GOT3 (cell line): ENCODE measurements around the gene RBM24.
"Not testable (repeated sequence)": the region's sequence is repeated elsewhere in the genome, so short reads cannot be mapped to it uniquely, and the experiment has no call there.

Experiments
- DNase-seq: peaks from one replicate; lab custom pipeline; 2025; ENCODE audit warnings: mixed read lengths; lab: John Stamatoyannopoulos, UW

Gene RBM24

DNA sequence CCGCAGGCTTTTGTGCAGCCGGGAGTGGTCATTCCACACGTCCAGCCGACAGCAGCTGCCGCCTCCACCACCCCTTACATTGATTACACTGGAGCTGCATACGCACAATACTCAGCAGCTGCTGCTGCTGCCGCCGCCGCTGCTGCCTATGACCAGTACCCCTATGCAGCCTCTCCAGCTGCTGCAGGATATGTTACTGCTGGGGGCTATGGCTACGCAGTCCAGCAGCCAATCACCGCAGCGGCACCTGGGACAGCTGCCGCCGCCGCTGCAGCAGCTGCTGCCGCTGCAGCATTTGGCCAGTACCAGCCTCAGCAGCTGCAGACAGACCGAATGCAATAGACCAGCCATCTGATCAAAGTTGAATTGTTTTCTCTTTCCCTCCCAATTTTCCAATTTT lies 10.6 kb downstream of the RBM24 start:
- no peak for DNase-seq

- no peak for DNase-seq
Measured at GRCh38 chr6:17292600-17293133, 11.5 kb downstream of the RBM24 start.

DNA sequence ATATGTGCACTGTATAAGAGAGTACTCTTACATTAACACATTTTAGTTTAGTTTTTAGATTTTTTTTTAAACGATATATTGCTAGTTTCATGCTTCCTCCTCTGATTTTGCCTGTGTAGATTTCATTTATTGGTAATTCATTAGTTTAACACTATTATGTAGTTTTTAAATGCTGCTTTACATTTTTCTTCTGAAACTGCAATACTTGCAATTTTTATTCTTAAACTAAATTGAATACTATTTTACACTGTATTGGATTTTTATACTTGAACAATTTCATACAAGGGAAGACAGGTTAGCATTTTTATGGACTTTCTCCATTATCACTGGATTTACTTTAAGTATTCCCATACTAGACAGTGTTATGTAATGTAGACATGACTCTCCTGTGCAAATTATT lies 12.2 kb downstream of the RBM24 start:
- no peak for DNase-seq

GRCh38 chr6:17297271-17298080 lies 16.3 kb downstream of the RBM24 start:
- DNase-seq: no peak

DNA sequence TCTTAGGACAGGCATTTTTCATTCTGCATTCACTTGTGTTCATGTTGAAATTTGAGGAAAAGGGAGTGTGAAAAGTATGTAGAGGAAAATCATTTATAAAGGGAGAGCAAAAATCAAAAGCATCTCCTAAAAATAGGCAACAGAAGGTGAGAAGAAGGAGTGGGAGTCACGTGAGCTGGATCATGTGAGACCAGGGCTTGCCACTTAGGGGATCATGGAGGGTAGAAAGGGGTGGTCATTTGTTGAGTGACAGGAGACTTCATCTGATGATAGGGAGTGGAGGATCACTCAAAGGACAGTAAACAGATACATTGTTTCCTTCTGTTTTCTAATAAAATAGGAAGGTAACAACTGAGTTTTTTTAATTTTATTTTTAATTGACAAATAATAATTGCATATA lies 17.1 kb downstream of the RBM24 start:
- no peak for DNase-seq

DNA sequence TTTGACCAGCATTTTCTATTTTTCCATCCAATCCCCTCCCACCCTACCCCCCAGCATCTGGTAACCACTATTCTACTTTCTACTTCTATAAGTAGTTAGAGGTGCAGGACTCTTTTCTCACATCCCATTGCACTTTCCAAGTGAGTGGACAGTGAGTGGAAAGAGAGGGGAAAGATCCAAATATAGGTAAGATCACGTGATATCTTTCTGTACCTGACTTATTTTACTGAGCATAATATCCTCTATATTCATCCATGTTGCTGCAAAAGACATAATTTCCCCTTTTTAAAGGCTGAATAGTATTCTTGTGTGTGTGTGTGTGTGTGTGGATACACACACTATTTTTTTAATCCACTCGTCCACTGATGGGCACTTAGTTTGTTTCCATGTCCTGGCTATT lies 18.1 kb downstream of the RBM24 start:
- no peak for DNase-seq

GRCh38 chr6:17299750-17300149 lies 18.6 kb downstream of the RBM24 start:
- no peak for DNase-seq

DNA sequence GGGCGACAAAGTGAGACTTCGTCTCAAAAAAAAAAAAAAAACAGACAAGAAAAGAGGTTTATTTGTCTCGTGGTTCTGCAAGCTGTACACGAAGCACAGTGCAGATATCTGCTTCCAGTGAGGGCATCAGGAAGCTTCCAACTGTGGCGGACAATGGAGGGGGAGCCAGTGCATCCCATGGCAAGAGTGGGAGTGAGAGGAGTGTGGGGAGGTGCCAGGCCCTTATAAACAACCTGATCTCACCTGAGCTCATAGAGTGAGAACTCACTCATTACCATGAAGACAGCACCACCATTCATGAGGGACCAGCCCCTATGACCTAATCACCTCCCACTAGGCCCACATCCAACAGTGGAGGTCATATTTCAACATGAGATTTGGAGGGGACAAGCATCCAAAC lies 19.5 kb downstream of the RBM24 start:
- no peak for DNase-seq

GRCh38 chr6:17303444-17303843 lies 22.3 kb downstream of the RBM24 start:
- DNase-seq: no peak

GRCh38 chr6:17305219-17306001 lies 24.2 kb downstream of the RBM24 start:
- DNase-seq: no peak

- no peak for DNase-seq
Measured at GRCh38 chr6:17311595-17312311, 30.6 kb downstream of the RBM24 start.

- not testable (repeated sequence) for DNase-seq
Measured at GRCh38 chr6:17313238-17313637, 32.1 kb downstream of the RBM24 start.

DNA sequence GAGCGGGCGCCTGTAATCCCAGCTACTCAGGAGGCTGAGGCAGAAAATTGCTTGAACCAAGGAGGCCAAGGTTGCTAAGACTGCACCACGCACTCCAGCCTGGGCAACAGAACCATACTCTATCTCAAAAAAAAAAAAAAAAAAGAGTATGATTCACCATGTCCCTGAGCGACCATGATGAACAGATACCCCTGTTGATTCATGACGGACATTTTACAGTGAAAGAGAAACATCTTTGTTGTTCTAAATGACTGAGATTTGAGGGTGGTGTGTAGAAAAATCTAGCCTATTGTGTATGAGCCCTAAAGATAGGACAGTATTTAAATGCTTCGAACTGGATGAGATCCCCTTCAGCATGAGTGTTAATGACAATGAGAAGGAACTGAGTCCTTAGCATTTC lies 32.8 kb downstream of the RBM24 start:
- no peak for DNase-seq

DNA sequence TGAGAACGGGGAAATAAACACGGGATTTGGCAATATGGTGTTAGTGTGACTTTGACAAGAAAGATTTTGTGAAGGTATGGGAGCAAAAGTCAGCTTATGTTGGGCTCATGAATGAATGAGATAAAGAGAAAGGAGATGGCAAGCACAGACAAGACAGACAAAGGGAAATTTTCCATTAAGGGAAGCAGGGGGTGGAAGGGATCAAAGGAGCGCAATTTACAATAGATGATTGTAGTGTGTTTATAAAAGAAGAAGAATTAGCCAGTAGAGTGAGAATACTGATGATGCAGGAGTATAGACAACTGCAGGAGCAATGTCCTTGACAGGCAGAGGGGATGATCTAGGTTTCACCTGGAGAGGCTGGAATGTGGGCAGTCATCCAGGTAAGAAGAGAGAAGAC lies 34.1 kb downstream of the RBM24 start:
- DNase-seq: no peak

DNA sequence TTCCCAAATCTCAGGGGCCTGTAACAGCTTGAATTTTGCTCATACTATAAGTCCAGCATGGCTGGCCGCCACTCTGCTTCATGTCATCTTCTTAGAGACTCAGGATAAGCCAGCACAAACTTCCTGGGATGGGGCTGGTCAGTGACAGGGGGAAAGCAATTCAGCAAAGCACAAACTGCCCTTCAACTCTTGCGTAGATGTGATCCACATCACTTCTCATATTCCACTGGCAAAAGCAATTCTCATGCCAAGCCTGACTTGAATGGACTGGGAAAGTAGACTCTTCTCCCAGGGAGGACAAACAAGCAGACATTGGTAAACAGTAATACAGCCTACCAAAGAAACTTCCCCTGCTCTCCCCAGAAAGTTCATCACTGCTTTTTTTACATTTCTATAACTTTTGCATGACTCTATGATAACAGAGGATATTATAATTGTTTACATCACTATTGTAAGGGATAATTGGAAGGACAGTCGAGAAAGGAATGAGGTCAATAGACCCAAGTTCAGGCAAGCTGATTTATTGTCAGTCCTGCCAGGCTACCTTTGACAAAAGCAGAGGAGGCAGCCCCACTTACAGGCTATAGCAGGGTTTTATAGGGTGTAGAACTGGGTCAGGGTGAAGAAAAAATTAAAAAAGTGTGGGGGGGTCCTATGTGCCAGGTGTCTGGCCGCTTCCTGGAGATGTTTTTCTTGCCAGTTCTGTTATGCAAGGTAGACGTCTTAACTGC lies 37.4 kb downstream of the RBM24 start:
- DNase-seq: no peak

- not testable (repeated sequence) for DNase-seq
Measured at GRCh38 chr6:17320266-17320665, 39.1 kb downstream of the RBM24 start.

GRCh38 chr6:17331238-17331637 lies 50.1 kb downstream of the RBM24 start:
- DNase-seq: no peak

- DNase-seq: no peak
Measured at GRCh38 chr6:17334265-17334664, 53.1 kb downstream of the RBM24 start.

DNA sequence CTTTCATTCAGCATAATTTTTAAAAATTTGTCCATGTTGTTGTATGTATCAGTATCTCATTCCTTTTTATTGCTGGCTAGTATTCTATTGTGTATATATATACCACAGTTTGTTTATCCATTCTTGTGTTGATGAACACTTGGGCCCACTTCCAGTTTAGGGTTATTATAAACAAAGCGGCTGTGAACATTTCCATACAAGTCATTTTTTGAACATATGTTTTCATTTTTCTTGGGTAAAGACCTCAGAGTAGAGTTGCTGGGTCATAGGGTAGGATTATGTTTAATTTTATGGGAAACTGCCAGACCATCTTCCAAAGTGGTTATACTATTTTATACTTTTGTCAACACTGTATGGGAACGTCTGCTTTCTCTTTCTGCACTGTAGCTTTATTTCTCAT lies 55.3 kb downstream of the RBM24 start:
- no peak for DNase-seq

GRCh38 chr6:17339308-17339670 lies 58.1 kb downstream of the RBM24 start:
- DNase-seq: no peak

- no peak for DNase-seq
Measured at GRCh38 chr6:17341117-17341805, 60.1 kb downstream of the RBM24 start.
